Measurements from ENCODE around the gene ABCD2.
"Not testable (repeated sequence)": the region's sequence is repeated elsewhere in the genome, so short reads cannot be mapped to it uniquely, and the experiment has no call there.

ABCD2 gene

GRCh38 chr12:39538679-39539104 is 80.9 kb downstream of the ABCD2 start:
- TF ChIP-seq, protein P1, sequence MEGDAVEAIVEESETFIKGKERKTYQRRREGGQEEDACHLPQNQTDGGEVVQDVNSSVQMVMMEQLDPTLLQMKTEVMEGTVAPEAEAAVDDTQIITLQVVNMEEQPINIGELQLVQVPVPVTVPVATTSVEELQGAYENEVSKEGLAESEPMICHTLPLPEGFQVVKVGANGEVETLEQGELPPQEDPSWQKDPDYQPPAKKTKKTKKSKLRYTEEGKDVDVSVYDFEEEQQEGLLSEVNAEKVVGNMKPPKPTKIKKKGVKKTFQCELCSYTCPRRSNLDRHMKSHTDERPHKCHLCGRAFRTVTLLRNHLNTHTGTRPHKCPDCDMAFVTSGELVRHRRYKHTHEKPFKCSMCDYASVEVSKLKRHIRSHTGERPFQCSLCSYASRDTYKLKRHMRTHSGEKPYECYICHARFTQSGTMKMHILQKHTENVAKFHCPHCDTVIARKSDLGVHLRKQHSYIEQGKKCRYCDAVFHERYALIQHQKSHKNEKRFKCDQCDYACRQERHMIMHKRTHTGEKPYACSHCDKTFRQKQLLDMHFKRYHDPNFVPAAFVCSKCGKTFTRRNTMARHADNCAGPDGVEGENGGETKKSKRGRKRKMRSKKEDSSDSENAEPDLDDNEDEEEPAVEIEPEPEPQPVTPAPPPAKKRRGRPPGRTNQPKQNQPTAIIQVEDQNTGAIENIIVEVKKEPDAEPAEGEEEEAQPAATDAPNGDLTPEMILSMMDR (IDR thresholded peaks at IDR 0.05; ENCODE audit: insufficient read depth, low read length, missing control alignments), result no peak
- H3K4me3 ChIP-seq (ENCODE audit: low read depth, low read length), result no peak overlapping the region
- POLR2A ChIA-PET, result no interaction called here
- DNase-seq (ENCODE audit: low read depth, low spot score), result no peak
- CTCF ChIA-PET, result no interaction called here

DNA sequence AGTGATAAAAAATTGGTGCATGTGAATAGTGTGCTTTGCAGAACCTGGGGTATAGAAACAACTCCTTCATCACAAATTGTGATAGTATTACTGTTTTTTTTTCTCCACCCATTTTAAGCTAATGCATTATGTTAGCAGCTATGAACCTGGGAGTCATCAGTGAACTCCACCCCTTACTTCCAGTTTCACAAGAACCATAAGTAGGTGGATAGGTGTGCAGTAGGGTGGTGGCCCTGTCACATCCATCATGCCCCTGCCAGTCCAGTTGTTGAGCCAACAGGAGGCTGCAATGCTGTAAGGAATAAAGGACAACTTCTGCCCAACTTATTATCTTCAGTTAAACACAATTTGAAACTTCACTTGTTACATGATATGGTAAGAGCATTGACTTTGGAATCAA is 85.7 kb downstream of the ABCD2 start:
- TF ChIP-seq, protein P1 (IDR thresholded peaks at IDR 0.05; ENCODE audit: insufficient read depth, low read length, missing control alignments), result no peak
- POLR2A ChIA-PET, result no interaction called here

DNA sequence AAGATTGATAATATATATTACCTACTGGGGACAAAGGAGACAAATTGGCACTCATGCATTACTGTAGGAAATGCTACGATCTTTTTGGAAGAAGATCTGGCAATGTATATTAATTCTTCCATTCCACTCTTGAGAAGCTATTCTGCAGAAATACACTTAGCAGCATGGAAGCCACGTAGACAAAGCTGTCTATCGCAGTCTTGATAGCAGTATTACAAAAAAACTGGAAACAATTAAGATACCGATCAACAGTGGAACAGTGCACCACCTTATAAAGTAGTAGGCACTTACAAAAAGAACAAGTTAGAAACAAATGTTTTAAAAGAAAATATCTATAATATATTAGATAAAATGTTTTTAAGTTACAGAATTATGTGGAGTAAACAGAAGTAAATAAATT is 87.2 kb downstream of the ABCD2 start:
- TF ChIP-seq, protein P1 (IDR thresholded peaks at IDR 0.05; ENCODE audit: insufficient read depth, low read length, missing control alignments), result no peak

More for the DNA sequence above, 85.7 kb downstream of the ABCD2 start:
- DNase-seq (ENCODE audit: low read depth, low spot score), result no peak
- H3K4me3 ChIP-seq (ENCODE audit: low read depth, low read length), result no peak overlapping the region
- CTCF ChIA-PET, result no interaction called here

GRCh38 chr12:39526974-39527373 is 92.6 kb downstream of the ABCD2 start:
- no peak for DNase-seq (ENCODE audit: low read depth, low spot score)
- no peak overlapping the region for H3K4me3 ChIP-seq (ENCODE audit: low read depth, low read length)
- CTCF ChIA-PET, result no interaction called here
- TF ChIP-seq, protein P1 (IDR thresholded peaks at IDR 0.05; ENCODE audit: insufficient read depth, low read length, missing control alignments), result no peak
- POLR2A ChIA-PET, result no interaction called here

More for the DNA sequence above, 87.2 kb downstream of the ABCD2 start:
- ChIA-PET POLR2A (no interaction called here), CTCF (no interaction called here)
- no peak for DNase-seq (ENCODE audit: low read depth, low spot score)
- H3K4me3 ChIP-seq (ENCODE audit: low read depth, low read length), result no peak overlapping the region

GRCh38 chr12:39522167-39522566 is 97.4 kb downstream of the ABCD2 start:
- CTCF ChIA-PET; POLR2A ChIA-PET; DNase-seq (ENCODE audit: low read depth, low spot score); H3K4me3 ChIP-seq (ENCODE audit: low read depth, low read length): not testable (repeated sequence)

- CTCF ChIA-PET, result no interaction called here
- POLR2A ChIA-PET, result no interaction called here
- TF ChIP-seq, protein P1 (IDR thresholded peaks at IDR 0.05; ENCODE audit: insufficient read depth, low read length, missing control alignments), result no peak
Measured at GRCh38 chr12:39510001-39510400, 109.6 kb downstream of the ABCD2 start.

DNA sequence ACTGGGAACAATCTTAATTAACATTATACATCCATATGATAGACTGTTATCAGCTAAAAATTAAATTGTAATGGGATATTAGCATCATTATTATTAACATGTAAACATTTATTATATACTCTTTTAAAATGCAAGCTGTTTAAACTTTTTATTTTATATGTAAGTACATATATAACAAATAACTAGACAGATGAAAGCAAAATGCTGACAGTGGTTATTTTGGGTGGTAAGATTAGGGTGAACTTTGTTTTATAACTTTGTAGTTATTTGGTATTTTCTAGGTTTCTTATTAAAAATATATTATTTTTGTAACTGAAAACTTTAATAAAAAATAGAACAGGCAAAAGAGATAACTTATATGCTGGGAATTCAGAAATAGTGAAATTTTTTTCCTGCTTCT is 114.0 kb downstream of the ABCD2 start:
- ChIA-PET POLR2A (no interaction called here), CTCF (no interaction called here)
- no peak overlapping the region for H3K4me3 ChIP-seq (ENCODE audit: low read depth, low read length)
- TF ChIP-seq, protein P1 (IDR thresholded peaks at IDR 0.05; ENCODE audit: insufficient read depth, low read length, missing control alignments), result no peak
- no peak for DNase-seq (ENCODE audit: low read depth, low spot score)

More at GRCh38 chr12:39510001-39510400, 109.6 kb downstream of the ABCD2 start:
- no peak for DNase-seq (ENCODE audit: low read depth, low spot score)
- H3K4me3 ChIP-seq (ENCODE audit: low read depth, low read length), result no peak overlapping the region

Measured in AG04449 (cell line).